SH-SY5Y (cell line): Measurements from ENCODE around the gene VDAC2.

Experiments
- GATA2 ChIP-seq: IDR thresholded peaks from 2 replicates; pipeline ENCODE4 v1.6.1; 2011; ENCODE audit warnings: mild to moderate bottlenecking, low read depth, low read length
- GATA3 ChIP-seq: IDR thresholded peaks from 2 replicates; pipeline ENCODE4 v1.6.1; 2011; ENCODE audit warnings: low read depth, mild to moderate bottlenecking, low read length, moderate library complexity

DNA sequence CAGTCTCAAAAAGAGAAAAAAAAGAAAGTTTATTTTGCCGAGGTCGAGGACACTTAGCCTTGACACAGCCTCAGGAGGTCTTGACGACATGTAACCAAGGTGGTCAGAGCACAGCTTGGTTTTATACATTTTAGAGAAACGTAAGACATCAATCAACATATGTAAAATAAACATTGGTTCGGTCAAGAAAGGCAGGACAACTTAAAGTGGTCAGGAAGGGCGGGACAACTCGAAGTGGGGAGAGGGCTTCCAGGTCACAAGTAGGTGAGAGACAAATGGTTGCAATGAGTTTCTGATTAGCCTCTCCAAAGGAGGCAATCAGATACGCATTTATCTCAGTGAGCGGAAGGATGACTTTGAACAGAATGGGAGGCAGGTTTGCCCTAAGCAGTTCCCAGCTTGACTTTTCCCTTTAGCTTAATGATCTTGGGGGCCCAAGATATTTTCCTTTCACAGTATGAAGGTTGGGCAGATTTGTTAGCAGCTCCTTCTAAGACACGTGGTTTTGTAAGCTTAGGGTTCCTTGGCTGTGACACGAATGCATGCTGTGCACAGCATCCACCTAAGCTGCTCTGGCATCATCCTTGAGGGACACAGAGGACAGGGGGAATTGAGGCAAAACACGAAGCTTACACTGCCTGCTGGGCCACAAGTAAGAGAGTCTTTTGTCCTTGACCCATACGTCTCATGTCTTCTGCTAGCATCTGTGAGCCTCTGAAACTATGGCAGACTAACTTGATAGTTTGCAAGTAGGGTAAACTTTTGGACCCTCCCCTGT, 3.3 kb upstream of the VDAC2 start:
- TF ChIP-seq GATA3 (no peak), GATA2 (no peak)
